ENCODE results near the gene CIB1.

DNA sequence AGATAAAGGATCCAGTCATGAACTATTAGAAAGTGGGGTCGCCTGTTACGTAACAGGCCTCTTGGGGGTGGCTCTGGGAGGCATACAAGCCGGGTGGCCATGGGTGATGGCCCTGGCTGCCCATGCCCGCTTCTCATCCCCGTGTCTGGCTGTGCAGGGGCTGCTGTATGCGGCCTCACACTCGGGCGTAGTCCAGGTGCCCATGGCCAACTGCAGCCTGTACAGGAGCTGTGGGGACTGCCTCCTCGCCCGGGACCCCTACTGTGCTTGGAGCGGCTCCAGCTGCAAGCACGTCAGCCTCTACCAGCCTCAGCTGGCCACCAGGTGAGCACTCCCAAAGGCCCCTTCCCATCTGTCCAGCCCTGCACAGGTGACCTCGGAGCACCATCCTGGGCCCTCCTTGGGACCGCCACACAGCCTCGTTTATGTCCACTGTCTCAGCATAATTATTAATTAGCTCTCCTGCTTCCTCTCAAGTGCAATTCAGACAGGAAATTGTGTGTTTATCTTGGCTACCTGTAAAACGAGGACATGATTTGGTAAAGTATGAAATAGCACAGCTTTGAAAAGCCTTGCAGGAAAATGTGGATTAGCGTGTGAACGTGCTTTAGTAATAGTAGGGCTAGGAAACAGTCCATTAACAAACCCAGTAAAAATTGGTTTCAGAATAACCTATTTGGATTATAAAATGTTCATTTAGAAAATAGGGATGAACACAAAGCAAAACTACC is 8.1 kb downstream of the CIB1 start:
- TF ChIP-seq, protein P1, sequence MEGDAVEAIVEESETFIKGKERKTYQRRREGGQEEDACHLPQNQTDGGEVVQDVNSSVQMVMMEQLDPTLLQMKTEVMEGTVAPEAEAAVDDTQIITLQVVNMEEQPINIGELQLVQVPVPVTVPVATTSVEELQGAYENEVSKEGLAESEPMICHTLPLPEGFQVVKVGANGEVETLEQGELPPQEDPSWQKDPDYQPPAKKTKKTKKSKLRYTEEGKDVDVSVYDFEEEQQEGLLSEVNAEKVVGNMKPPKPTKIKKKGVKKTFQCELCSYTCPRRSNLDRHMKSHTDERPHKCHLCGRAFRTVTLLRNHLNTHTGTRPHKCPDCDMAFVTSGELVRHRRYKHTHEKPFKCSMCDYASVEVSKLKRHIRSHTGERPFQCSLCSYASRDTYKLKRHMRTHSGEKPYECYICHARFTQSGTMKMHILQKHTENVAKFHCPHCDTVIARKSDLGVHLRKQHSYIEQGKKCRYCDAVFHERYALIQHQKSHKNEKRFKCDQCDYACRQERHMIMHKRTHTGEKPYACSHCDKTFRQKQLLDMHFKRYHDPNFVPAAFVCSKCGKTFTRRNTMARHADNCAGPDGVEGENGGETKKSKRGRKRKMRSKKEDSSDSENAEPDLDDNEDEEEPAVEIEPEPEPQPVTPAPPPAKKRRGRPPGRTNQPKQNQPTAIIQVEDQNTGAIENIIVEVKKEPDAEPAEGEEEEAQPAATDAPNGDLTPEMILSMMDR (IDR thresholded peaks at IDR 0.05), result no peak
- no peak for TF ChIP-seq POLR2A (IDR thresholded peaks at IDR 0.05)
